ENCODE results near the gene NPS.

Gene NPS

GRCh38 chr10:127570036-127570435 is 20.9 kb downstream of the NPS start:
- TF ChIP-seq CTCF (IDR thresholded peaks at IDR 0.05), result no peak
- TF ChIP-seq ZFX (IDR thresholded peaks at IDR 0.05; ENCODE audit: borderline replicate concordance), result no peak
- H3K27ac ChIP-seq, result no peak overlapping the region

- H3K27ac ChIP-seq, result no peak overlapping the region
- TF ChIP-seq ZFX (IDR thresholded peaks at IDR 0.05; ENCODE audit: borderline replicate concordance), result no peak
Measured at GRCh38 chr10:127571386-127571785, 22.3 kb downstream of the NPS start.

- no peak for TF ChIP-seq CTCF (IDR thresholded peaks at IDR 0.05)
- no peak for TF ChIP-seq ZFX (IDR thresholded peaks at IDR 0.05; ENCODE audit: borderline replicate concordance)
- H3K27ac ChIP-seq, result no peak overlapping the region
Measured at GRCh38 chr10:127576051-127576450, 26.9 kb downstream of the NPS start.

- H3K27ac ChIP-seq, result no peak overlapping the region
- TF ChIP-seq CTCF (IDR thresholded peaks at IDR 0.05) (no peak), ZFX (IDR thresholded peaks at IDR 0.05; ENCODE audit: borderline replicate concordance) (no peak)
Measured at GRCh38 chr10:127576740-127577161, 27.6 kb downstream of the NPS start.

- no peak overlapping the region for H3K27ac ChIP-seq
- TF ChIP-seq ZFX (IDR thresholded peaks at IDR 0.05; ENCODE audit: borderline replicate concordance) (no peak), CTCF (IDR thresholded peaks at IDR 0.05) (peak; percentile 45)
Measured at GRCh38 chr10:127577376-127578258, 28.5 kb downstream of the NPS start.

GRCh38 chr10:127578259-127578960 is 29.3 kb downstream of the NPS start:
- no peak overlapping the region for H3K27ac ChIP-seq
- no peak for TF ChIP-seq ZFX (IDR thresholded peaks at IDR 0.05; ENCODE audit: borderline replicate concordance)
- no peak for TF ChIP-seq CTCF (IDR thresholded peaks at IDR 0.05)

- H3K27ac ChIP-seq, result no peak overlapping the region
- no peak for TF ChIP-seq CTCF (IDR thresholded peaks at IDR 0.05)
- no peak for TF ChIP-seq ZFX (IDR thresholded peaks at IDR 0.05; ENCODE audit: borderline replicate concordance)
Measured at GRCh38 chr10:127578961-127579305, 29.8 kb downstream of the NPS start.

All from 22Rv1 (cell line).